Skeletal muscle satellite cell (primary cell): ENCODE measurements around the gene DBH.

Experiments used
- H3K27me3 ChIP-seq: 2 replicates; pipeline ENCODE4 v1.7.0; 2013; ENCODE audit warnings: low read length; ENCODE audit not compliant: control insufficient read depth, insufficient read depth
- H3K36me3 ChIP-seq: 2 replicates; pipeline ENCODE4 v1.7.0; 2013; ENCODE audit warnings: mild to moderate bottlenecking, control low read depth, low read length; ENCODE audit not compliant: insufficient read depth
- H3K4me1 ChIP-seq: 2 replicates; pipeline ENCODE4 v1.7.0; 2013; ENCODE audit warnings: low read length; ENCODE audit not compliant: control insufficient read depth, insufficient read depth
- H3K4me2 ChIP-seq: 2 replicates; pipeline ENCODE4 v1.7.0; 2013; ENCODE audit warnings: mild to moderate bottlenecking, low read length
- H3K4me3 ChIP-seq: 2 replicates; pipeline ENCODE4 v1.7.0; 2013; ENCODE audit warnings: low read length
- H3K9ac ChIP-seq: 2 replicates; pipeline ENCODE4 v1.7.0; 2013; ENCODE audit warnings: mild to moderate bottlenecking, low read depth, low read length, moderate library complexity
- H3K9me3 ChIP-seq: replicated peaks from 2 replicates; pipeline ENCODE4 v1.7.0; 2013; ENCODE audit warnings: mild to moderate bottlenecking, control low read depth, low read length

The DBH gene

DNA sequence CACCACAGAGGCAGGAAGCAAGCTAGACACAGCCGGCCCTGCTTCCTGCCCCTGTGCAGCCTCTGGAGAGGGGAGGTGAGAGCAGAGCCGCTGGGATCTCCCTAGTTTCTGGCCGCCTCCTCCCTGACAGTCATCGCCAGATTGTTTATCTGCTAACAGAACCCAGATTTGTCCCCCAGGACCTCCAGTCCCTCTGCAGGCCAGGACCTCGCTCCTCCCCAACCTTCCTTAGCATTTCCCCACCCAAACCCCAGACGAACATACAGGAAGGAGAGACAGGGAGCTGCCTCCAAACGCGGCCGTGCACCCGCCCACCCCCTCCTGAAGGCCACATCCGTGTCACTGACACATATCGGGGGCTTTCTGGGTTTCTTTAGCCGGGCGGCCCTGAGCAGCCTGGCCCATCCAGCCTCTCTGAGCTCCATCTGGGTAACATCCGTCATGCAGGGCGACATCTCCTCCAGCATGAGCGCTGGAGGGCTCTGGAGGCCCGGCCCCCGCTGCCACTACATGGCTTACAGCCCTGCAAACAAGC, 47.5 kb downstream of the DBH start:
- Histone ChIP-seq H3K36me3 (no peaks in the 10 kb centered on the region), H3K9me3 (no peaks in the 10 kb centered on the region), H3K4me3 (no peak overlapping the region), H3K4me1 (no peaks in the 10 kb centered on the region), H3K9ac (no peak overlapping the region), H3K4me2 (no peak overlapping the region), H3K27me3 (no peaks in the 10 kb centered on the region)

GRCh38 chr9:133684121-133684935, 48.2 kb downstream of the DBH start:
- Histone ChIP-seq H3K4me2 (no peak overlapping the region), H3K9ac (no peak overlapping the region), H3K4me1 (no peaks in the 10 kb centered on the region), H3K4me3 (no peak overlapping the region), H3K27me3 (no peaks in the 10 kb centered on the region), H3K9me3 (no peaks in the 10 kb centered on the region), H3K36me3 (peaks cover 2% of the 10 kb centered on the region)

GRCh38 chr9:133684936-133685361, 48.8 kb downstream of the DBH start:
- Histone ChIP-seq H3K4me2 (no peak overlapping the region), H3K9me3 (no peaks in the 10 kb centered on the region), H3K27me3 (no peaks in the 10 kb centered on the region), H3K9ac (no peak overlapping the region), H3K36me3 (peaks cover 8% of the 10 kb centered on the region), H3K4me3 (no peak overlapping the region), H3K4me1 (no peaks in the 10 kb centered on the region)

DNA sequence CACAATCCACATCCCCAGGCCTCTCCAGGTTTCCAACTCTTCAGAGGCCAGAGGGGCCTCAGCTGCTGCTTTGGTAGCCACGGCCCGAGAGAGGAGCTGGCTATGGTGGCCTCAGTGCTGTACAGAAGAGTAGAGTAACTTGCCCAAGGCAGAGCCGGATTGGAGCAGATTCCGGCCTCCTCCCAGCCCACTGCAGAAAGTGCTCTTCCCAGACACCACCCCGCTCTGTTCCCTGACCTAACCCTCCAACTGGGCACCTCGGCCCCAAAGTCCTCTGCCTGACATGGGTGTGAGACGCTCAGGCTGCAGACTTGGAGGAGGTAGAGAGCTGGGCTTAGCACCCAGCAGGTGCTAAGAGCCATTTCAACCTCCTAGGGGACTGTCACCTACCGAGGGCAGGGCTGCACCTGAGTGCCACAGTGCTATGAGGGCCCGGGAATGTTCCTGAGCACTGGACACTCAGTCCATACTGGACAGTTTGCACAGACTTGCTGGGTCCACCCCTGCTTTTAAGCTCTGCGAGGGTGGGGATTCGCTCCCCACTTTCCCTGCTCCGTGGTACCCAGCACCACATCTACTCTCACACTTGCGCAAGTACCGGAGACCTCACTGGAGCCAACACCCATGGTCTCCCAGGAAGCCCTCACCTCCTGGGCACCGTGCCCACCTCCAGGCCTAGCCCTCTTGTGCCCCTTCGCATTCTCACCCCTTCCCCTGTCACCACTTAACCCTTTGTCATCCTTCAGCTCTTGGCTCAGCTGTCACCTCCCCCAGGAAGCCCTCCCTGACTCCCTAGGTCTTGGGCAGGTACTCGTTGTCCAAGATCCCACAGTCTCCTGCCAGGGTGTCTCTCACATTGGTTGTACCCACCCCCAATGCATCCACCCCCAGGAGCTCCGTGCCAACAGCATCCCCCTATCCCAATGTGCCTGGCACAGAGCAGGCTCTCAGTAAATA, 49.8 kb downstream of the DBH start:
- H3K9ac ChIP-seq = no peak overlapping the region
- H3K4me3 ChIP-seq = no peak overlapping the region
- no peak overlapping the region for H3K4me2 ChIP-seq
- H3K9me3 ChIP-seq = no peaks in the 10 kb centered on the region
- H3K27me3 ChIP-seq = no peaks in the 10 kb centered on the region
- peaks cover 9% of the 10 kb centered on the region for H3K36me3 ChIP-seq
- no peaks in the 10 kb centered on the region for H3K4me1 ChIP-seq

GRCh38 chr9:133686642-133687575, 50.7 kb downstream of the DBH start:
- no peak overlapping the region for H3K4me3 ChIP-seq
- peaks cover 14% of the 10 kb centered on the region for H3K36me3 ChIP-seq
- H3K9ac ChIP-seq = no peak overlapping the region
- no peaks in the 10 kb centered on the region for H3K27me3 ChIP-seq
- no peaks in the 10 kb centered on the region for H3K9me3 ChIP-seq
- H3K4me2 ChIP-seq = no peak overlapping the region
- H3K4me1 ChIP-seq = peaks cover 5% of the 10 kb centered on the region

DNA sequence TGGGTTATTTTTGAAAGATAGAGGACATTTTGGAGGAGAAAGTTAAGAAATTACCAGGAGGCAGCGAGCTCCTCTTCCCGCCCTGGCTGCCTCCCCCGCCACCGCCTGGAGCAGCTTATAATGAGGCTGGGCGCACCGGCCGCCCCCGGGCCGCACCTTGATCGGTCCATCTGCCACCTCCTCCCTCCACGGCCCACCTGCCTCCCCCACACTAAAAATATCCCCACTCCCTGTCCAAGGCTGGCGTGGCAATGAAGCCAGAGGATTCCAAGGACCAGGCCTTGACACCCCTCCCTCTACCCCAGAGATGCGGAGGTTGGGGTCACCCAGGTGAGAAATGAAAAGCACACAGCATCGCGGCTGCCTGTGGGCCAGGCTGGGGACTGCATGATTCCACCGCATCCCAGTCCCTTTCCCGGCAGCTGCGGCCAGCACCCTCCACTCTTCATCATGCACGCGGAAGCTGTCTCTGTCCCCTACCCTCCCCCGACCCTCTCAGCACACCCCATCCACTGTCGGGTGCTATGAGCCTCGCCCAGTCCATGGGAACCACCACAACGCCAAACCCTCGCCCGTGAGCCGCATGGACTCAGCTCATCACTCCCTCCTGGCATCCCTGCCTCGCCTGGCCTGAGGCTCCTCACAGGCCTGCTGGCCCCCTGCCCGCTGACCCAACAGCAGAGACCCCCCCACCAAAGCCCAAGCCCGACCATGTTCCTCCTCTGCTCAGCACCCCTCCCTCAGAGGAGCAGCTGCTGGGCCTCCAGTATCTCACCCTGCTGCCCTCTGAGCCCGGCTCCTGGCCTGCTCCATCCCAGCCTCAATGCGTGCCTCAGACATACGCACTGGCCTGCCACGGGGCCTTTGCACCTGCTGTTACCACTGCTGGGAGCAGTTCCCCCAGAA, 51.9 kb downstream of the DBH start:
- Histone ChIP-seq H3K36me3 (peaks cover 14% of the 10 kb centered on the region), H3K4me3 (no peak overlapping the region)

DNA sequence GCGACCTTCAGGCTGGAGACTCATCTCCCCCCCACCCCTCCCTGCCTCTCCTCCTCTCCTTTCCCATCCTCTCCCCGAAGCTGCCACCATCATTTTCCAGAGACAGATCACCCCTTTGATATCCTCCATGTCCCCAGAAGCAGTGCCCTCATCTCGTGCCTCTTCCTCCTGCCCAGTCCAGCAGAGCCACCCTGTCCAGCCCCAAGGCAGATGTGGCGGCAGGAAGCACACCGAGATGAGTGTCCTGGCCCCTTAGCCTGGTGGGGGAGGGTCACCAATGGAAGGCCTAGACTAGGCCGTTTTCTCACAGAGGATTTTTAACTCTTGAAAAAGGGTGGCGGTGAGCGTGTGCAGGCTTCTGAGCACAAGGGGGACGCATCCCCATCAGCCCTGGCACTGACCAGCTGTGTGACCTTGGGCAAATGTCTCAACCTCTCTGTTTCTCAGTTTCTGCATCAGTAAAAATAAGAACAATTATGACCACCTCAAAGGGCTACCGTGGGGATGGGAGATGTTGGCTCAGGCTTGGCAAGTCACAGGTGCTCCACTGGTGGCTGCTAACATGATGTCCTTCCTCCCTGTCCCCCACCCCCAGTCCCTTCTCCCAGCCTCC, 53.1 kb downstream of the DBH start:
- Histone ChIP-seq H3K9me3 (no peaks in the 10 kb centered on the region), H3K9ac (no peak overlapping the region), H3K4me1 (peaks cover 8% of the 10 kb centered on the region), H3K27me3 (no peaks in the 10 kb centered on the region), H3K4me2 (no peak overlapping the region), H3K36me3 (peaks cover 19% of the 10 kb centered on the region), H3K4me3 (no peak overlapping the region)

More for the DNA sequence above, 51.9 kb downstream of the DBH start:
- Histone ChIP-seq H3K4me1 (peaks cover 8% of the 10 kb centered on the region), H3K4me2 (no peak overlapping the region), H3K9me3 (no peaks in the 10 kb centered on the region), H3K27me3 (no peaks in the 10 kb centered on the region), H3K9ac (no peak overlapping the region)

DNA sequence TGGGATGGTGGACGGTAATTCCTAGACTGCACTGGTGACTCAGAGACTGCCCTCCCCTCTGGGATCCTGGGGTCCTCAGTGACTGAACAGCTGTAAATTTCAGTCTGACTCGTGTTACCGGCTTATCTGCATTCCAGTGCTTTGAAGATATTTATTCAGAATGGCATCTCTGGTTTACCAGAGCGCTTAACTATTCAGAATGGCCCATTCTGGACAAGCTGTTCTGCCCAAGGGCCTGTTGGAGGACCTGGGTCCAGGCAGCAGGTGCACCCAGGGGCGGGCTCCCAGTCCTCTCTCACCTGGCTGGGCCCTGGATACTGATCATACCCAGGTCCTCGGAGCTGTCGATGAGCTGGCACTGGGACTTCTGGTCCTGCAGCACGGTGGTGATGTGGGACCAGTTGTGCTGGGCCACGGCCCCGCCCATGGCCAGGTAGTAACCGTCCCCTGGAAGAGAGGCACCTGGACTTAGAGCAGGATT, 54.0 kb downstream of the DBH start:
- H3K27me3 ChIP-seq = no peaks in the 10 kb centered on the region
- H3K4me1 ChIP-seq = peaks cover 8% of the 10 kb centered on the region
- H3K36me3 ChIP-seq = peaks cover 24% of the 10 kb centered on the region
- H3K9ac ChIP-seq = no peak overlapping the region
- H3K9me3 ChIP-seq = no peaks in the 10 kb centered on the region
- H3K4me3 ChIP-seq = no peak overlapping the region
- H3K4me2 ChIP-seq = no peak overlapping the region

DNA sequence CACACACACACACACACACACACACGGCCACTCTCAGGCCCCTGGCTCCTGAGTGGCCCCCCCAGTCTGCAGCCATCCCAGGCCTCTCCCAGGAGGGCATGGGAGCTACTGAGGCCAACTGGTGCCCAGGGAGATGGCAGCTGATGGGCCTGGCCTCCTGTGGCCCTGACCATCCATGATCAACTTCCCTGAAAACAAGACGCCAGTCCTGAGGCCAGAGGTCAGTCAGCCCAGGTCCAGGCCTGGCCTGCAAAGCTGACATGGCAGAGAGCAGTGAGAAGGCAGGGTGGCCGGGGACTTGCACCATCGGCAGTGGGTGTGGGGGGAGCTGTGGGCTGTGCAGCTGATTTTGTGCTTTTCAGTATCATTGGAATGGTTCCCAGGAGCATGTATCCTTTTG, 55.0 kb downstream of the DBH start:
- Histone ChIP-seq H3K4me2 (no peak overlapping the region), H3K36me3 (peaks cover 24% of the 10 kb centered on the region), H3K4me1 (peaks cover 8% of the 10 kb centered on the region), H3K9ac (no peak overlapping the region), H3K9me3 (no peaks in the 10 kb centered on the region), H3K27me3 (no peaks in the 10 kb centered on the region), H3K4me3 (no peak overlapping the region)
